SHP77 (cell line): Measurements from ENCODE around the gene LAMB3.
"Not testable (repeated sequence)": the region's sequence is repeated elsewhere in the genome, so short reads cannot be mapped to it uniquely, and the experiment has no call there.

Source experiments
- DNase-seq, 2 experiments: peaks; one replicate each; lab custom pipeline; 2025; lab: John Stamatoyannopoulos, UW

Gene LAMB3

GRCh38 chr1:209652121-209652735, at the start of gene LAMB3:
LAMB3 (minus strand) TSS chr1:209652425; CDS start chr1:209650944, 1,481 bp downstream.
- no peak for DNase-seq

GRCh38 chr1:209700686-209701085, 48.5 kb upstream of the LAMB3 start:
- DNase-seq: not testable (repeated sequence)

- no peak for DNase-seq
Observed at GRCh38 chr1:209697126-209697525, 44.9 kb upstream of the LAMB3 start.

GRCh38 chr1:209696673-209697072, 44.4 kb upstream of the LAMB3 start:
- no peak for DNase-seq

- peak; percentile 51 to 54 for DNase-seq
Observed at GRCh38 chr1:209692745-209693504, 40.7 kb upstream of the LAMB3 start.

- DNase-seq: no peak
Observed at GRCh38 chr1:209692296-209692695, 40.1 kb upstream of the LAMB3 start.

GRCh38 chr1:209691237-209691636, 39.0 kb upstream of the LAMB3 start:
- no peak for DNase-seq

- peak in 1 of 2 experiments; percentile 3 for DNase-seq
Observed at GRCh38 chr1:209689477-209689876, 37.3 kb upstream of the LAMB3 start.

GRCh38 chr1:209688746-209689234, 36.6 kb upstream of the LAMB3 start:
- DNase-seq: no peak

GRCh38 chr1:209686322-209686721, 34.1 kb upstream of the LAMB3 start:
- DNase-seq: no peak

GRCh38 chr1:209685821-209686220, 33.6 kb upstream of the LAMB3 start:
- DNase-seq: no peak

GRCh38 chr1:209678981-209679539, 26.8 kb upstream of the LAMB3 start:
- no peak for DNase-seq

- no peak for DNase-seq
Observed at GRCh38 chr1:209675565-209676154, 23.4 kb upstream of the LAMB3 start.

- no peak for DNase-seq
Observed at GRCh38 chr1:209674957-209675564, 22.8 kb upstream of the LAMB3 start, which contains the start of gene G0S2. G0S2 (plus strand) TSS chr1:209675412; CDS start chr1:209675685, 273 bp downstream.

GRCh38 chr1:209673631-209674417, 21.6 kb upstream of the LAMB3 start:
- DNase-seq: no peak

- DNase-seq: no peak
Observed at GRCh38 chr1:209672705-209673630, 20.7 kb upstream of the LAMB3 start.

GRCh38 chr1:209670441-209671082, 18.3 kb upstream of the LAMB3 start:
- DNase-seq: no peak

GRCh38 chr1:209667708-209668107, 15.5 kb upstream of the LAMB3 start:
- no peak for DNase-seq

GRCh38 chr1:209667103-209667502, 14.9 kb upstream of the LAMB3 start:
- no peak for DNase-seq

GRCh38 chr1:209662879-209663327, 10.7 kb upstream of the LAMB3 start:
- DNase-seq: no peak
